Measurements from ENCODE around the gene CACNA2D3. TPM values are rescaled to one million over a fixed set of nuclear protein-coding genes. Genes with fewer than 3 reads are reported as not detected.

The CACNA2D3 gene
- total RNA-seq, 6 experiments from 2014 or later: 0.14 to 0.23 (median 0.19) TPM; not detected in 2

DNA sequence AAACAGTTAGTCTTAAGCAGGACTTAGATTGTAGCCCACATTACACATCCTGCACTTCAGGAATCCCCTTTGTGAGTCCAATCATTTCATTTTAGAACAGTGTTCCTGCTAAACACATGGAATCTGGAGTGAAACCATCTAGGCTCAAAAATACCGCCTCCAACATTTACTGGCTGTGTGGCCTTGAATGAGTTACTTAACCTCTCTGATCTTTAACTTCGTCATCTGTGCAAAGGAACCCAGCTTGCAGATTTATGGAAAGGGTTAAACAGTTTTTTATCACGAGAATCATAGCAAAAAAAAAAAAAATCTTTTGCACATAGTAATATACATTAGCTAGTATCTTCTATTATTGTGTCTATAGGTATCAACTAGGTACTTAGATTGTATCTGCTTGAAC lies 813.5 kb downstream of the CACNA2D3 start:
- H3K27ac Mint-ChIP-seq: no peak overlapping the region
- peaks cover 2% of the 10 kb centered on the region for H3K27me3 Mint-ChIP-seq (ENCODE audit: insufficient read depth)
- H3K4me1 Mint-ChIP-seq (ENCODE audit: low read depth): peaks cover 14% of the 10 kb centered on the region
- no peaks in the 10 kb centered on the region for H3K9me3 Mint-ChIP-seq
- TF ChIP-seq, protein P1, sequence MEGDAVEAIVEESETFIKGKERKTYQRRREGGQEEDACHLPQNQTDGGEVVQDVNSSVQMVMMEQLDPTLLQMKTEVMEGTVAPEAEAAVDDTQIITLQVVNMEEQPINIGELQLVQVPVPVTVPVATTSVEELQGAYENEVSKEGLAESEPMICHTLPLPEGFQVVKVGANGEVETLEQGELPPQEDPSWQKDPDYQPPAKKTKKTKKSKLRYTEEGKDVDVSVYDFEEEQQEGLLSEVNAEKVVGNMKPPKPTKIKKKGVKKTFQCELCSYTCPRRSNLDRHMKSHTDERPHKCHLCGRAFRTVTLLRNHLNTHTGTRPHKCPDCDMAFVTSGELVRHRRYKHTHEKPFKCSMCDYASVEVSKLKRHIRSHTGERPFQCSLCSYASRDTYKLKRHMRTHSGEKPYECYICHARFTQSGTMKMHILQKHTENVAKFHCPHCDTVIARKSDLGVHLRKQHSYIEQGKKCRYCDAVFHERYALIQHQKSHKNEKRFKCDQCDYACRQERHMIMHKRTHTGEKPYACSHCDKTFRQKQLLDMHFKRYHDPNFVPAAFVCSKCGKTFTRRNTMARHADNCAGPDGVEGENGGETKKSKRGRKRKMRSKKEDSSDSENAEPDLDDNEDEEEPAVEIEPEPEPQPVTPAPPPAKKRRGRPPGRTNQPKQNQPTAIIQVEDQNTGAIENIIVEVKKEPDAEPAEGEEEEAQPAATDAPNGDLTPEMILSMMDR (IDR thresholded peaks at IDR 0.05): no peak
- DNase-seq: no peak
- H3K4me3 Mint-ChIP-seq: no peak overlapping the region
- no peaks in the 10 kb centered on the region for H3K36me3 Mint-ChIP-seq (ENCODE audit: low read depth)

DNA sequence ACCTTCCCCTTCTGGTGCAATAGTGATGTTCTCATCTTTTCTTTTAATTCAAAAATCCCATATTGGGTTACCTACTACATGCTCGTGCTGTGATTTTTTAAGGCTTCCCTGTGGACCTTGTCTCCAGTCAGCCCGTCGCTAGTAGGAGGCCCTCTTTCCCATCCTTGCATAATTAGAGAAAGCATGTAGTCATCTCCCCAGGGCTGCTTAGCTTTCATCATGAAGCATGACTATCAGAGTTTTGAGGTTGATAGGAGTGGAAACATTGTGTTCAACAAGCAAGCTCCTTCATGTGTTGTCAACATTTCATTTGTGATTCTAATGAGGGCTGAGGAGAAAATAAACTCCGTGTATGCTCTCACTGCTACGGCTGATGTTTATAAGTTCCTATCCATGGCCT lies 814.2 kb downstream of the CACNA2D3 start:
- Mint-ChIP-seq H3K9me3 (no peaks in the 10 kb centered on the region), H3K27ac (no peak overlapping the region), H3K4me1 (ENCODE audit: low read depth) (peaks cover 16% of the 10 kb centered on the region), H3K4me3 (no peak overlapping the region), H3K27me3 (ENCODE audit: insufficient read depth) (peaks cover 2% of the 10 kb centered on the region), H3K36me3 (ENCODE audit: low read depth) (no peaks in the 10 kb centered on the region)
- TF ChIP-seq, protein P1 (IDR thresholded peaks at IDR 0.05): no peak
- DNase-seq: no peak

DNA sequence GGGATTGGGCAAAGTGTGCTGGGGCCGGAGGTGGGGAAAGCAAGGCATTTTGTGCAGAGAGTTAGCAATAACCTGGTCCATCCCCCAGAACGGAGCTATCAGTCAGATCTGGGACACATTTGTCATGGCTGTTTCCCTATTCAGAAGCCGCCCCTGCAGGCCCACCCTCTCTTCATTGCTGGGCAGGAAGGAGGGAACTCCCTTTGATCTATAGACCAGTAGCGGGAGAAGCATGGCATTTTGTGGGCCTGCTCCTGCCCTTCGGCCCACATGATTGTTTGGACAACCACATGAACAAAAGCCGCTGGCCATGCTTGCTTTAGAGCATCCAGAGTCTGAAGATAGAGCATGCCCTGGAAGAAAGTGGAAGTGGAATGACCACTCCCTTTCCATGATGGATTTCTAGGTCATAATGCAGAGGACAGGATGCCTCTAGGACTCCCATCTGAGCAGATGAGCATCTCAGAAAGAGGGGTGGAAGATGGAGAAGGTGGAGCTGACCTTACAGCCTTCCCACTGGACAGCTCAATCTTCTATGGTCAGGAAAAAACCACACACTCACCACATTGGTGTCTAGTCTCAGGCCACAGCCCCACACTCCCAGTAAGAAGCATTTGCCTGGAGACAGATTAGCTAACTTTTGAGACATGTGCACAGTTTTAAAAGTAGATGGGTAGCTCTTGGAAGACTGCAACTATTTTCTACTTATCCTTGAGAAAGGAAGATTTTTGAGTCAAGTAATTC lies 817.4 kb downstream of the CACNA2D3 start:
- Mint-ChIP-seq H3K4me3 (no peak overlapping the region), H3K27ac (no peak overlapping the region), H3K36me3 (ENCODE audit: low read depth) (no peaks in the 10 kb centered on the region), H3K27me3 (ENCODE audit: insufficient read depth) (peaks cover 2% of the 10 kb centered on the region), H3K9me3 (no peaks in the 10 kb centered on the region), H3K4me1 (ENCODE audit: low read depth) (peaks cover 16% of the 10 kb centered on the region)
- DNase-seq: peak; percentile 74
- TF ChIP-seq, protein P1 (IDR thresholded peaks at IDR 0.05): no peak

DNA sequence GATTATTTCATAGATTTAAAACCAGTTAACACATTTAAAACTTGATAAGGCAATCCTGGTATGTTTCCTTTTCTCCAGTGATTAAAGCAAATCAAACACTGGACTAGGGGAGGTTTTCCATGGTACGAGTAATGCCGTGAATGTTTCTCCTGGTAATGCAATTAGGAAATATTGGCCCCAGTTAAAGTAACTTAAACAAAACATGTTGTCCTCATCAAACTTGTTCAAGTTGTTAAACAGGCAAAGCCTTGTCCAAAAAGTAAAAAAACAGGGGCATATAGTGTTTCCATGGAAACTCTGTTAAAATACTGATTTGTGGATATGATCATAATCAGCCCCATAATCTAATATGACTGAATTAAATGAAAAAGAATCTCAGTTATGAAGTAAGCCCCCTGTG lies 818.6 kb downstream of the CACNA2D3 start:
- Mint-ChIP-seq H3K36me3 (ENCODE audit: low read depth) (no peaks in the 10 kb centered on the region), H3K27ac (no peak overlapping the region), H3K4me1 (ENCODE audit: low read depth) (peaks cover 16% of the 10 kb centered on the region), H3K9me3 (no peaks in the 10 kb centered on the region), H3K27me3 (ENCODE audit: insufficient read depth) (peaks cover 2% of the 10 kb centered on the region), H3K4me3 (no peak overlapping the region)
- TF ChIP-seq, protein P1 (IDR thresholded peaks at IDR 0.05): no peak
- DNase-seq: no peak

DNA sequence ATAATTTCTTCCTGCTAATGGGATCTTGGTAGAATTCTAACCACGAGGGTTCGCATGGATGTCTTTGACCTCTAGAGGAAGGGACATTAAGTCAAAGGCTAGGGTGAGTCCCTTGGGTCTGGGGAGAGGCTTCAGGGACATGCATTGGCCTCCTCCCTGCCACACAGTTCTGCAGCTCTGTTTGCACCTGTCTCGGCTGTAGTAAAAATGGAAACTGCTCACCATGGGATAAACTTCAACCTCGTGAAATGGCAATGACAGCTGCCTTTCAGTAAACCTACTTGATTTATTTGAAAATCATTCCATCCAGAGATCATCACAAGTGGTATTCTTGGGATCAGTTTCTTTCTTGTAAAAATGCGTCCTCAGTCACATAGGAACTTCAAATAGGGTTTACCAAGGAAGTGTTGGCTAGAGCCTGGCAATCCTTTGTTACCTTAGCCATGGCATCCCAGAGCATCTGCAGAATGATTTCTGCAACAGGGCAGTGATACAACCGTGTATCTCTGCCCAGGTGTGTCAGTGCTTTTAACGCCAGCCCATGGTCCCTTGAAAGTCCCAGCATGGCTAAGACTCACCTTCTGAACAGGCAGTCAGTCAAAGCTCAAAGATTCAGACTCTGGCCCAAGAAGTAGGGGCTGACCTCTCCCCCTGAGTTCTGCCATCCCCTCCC lies 819.5 kb downstream of the CACNA2D3 start:
- Mint-ChIP-seq H3K4me1 (ENCODE audit: low read depth) (peaks cover 16% of the 10 kb centered on the region), H3K27me3 (ENCODE audit: insufficient read depth) (peaks cover 2% of the 10 kb centered on the region), H3K27ac (no peak overlapping the region), H3K9me3 (no peaks in the 10 kb centered on the region), H3K4me3 (no peak overlapping the region), H3K36me3 (ENCODE audit: low read depth) (no peaks in the 10 kb centered on the region)
- DNase-seq: no peak
- TF ChIP-seq, protein P1 (IDR thresholded peaks at IDR 0.05): no peak
